ENCODE data around the gene PRIMPOL. TPM values are rescaled to one million over a fixed set of nuclear protein-coding genes. Genes with fewer than 3 reads are reported as not detected.
"Not testable (repeated sequence)": the region's sequence is repeated elsewhere in the genome, so short reads cannot be mapped to it uniquely, and the experiment has no call there.

The PRIMPOL gene, protein sequence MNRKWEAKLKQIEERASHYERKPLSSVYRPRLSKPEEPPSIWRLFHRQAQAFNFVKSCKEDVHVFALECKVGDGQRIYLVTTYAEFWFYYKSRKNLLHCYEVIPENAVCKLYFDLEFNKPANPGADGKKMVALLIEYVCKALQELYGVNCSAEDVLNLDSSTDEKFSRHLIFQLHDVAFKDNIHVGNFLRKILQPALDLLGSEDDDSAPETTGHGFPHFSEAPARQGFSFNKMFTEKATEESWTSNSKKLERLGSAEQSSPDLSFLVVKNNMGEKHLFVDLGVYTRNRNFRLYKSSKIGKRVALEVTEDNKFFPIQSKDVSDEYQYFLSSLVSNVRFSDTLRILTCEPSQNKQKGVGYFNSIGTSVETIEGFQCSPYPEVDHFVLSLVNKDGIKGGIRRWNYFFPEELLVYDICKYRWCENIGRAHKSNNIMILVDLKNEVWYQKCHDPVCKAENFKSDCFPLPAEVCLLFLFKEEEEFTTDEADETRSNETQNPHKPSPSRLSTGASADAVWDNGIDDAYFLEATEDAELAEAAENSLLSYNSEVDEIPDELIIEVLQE
- 15.8 and 16.8 TPM in 2 replicates for total RNA-seq

DNA sequence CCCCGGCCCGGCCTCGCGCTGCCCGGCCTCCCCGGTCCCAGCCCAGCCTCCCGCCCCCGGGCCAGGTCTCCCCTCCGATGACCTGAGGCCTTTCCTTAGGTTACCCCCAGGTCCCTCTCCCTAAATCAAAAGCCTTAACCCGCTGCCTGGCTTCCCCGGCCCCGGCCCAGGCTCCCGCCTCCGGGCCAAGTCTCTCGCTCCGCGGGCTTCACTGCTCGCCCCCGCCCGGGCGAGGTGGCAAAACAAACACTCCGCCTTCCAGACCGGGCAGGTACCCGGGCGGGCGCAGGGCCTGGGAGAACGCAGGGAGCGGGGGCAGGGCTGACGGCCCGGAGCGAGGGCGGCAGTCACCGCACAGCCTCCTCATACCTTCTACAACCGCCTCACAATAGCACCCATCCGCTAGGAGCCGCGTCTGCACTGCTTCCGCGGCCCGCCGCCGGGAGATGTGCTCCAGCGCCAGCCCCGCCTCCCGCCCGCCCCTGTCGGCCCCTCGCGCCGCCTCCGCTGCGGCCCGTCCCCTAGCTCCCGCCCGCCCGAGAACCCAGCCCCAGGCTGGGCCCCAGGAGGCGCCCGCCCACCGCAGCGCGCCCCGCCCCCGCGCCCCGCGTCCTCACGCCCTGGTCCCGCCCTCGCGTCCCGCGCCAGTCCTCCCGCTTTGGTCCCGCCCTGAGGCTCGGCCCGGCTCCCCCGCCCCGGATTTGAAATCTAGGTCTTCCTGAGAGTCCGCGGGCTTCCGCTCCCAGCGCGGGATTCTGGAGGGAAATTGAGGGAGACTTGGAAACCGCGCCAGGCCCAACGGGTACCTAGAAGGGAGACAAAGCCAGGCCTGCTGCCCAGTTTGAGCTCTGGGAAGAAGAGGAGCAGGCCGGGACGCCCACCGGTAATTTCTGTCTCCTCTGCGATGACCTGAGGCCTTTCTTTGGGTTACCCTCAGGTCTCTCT, at the start of gene PRIMPOL, which contains the start of gene CASP3:
Gene PRIMPOL, plus strand, starts transcription at position 713 of the 945 bp plus-strand sequence. CDS start 7,403 bp downstream, outside the sequence.
Gene CASP3, minus strand, starts transcription at position 422 of the 945 bp plus-strand sequence. CDS start 10,994 bp downstream, outside the sequence.
- DNase-seq: peak; percentile 96

DNA sequence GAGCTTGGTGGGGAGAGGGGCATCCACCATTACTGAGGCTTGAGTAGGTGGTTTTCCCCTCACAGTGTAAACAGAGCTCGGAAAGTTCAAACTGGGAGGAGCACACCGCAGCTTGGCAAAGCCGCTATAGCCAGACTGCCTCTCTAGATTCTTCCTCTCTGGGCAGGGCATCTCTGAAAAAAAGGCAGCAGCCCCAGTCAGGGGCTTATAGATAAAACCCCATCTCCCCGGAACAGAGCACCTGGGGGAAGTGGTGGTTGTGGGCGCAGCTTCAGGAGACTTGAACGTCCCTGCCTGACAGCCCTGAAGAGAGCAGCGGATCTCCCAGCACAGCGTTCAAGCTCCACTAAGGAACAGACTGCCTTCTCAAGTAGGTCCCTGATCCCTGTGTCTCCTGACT, 48.6 kb upstream of the PRIMPOL start:
- DNase-seq: not testable (repeated sequence)

DNA sequence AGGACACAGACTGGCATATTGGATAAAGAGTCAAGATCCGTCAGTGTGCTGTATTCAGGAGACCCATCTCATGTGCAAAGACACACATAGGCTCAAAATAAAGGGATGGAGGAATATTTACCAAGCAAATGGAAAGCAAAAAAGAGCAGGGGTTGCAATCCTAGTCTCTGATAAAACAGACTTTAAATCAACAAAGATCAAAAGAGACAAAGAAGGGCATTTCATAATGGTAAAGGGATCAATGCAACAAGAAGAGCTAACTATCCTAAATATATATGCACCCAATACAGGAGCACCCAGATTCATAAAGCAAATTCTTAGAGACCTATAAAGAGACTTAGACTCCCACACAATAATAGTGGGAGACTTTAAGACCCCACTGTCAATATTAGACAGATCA, 46.7 kb upstream of the PRIMPOL start:
- DNase-seq: not testable (repeated sequence)

DNA sequence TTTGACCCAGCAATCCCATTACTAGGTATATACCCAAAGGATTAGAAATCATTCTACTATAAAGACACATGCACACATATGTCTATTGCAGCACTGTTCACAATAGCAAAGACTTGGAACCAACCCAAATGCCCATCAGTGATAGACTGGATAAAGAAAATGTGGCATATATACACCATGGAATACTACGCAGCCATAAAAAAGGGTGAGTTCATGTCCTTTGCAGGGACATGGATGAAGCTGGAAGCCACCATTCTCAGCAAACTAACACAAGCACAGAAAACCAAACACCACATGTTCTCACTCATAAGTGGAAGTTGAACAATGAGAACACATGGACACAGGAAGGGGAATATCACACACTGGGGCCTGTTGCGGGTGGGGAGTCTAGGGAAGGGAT, 42.1 kb upstream of the PRIMPOL start:
- not testable (repeated sequence) for DNase-seq

DNA sequence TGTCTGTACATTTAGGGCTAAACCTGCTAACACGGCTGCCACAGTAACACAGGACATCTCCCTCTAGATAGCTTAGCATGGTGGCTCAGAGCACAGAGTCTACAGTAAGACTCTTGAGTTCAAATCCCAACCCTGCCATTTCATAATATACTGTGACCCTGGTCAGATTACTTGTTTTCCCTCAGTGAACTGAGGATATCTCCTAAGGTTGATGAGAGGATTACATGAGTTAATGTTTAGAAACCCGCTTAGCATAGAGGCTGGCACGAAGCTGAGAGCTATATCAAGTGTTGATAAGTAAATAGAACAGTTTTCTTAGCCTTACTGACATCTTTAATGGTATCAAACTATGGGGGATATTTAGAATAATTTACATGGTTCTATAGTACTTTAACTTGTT, 37.5 kb upstream of the PRIMPOL start:
- no peak for DNase-seq

DNA sequence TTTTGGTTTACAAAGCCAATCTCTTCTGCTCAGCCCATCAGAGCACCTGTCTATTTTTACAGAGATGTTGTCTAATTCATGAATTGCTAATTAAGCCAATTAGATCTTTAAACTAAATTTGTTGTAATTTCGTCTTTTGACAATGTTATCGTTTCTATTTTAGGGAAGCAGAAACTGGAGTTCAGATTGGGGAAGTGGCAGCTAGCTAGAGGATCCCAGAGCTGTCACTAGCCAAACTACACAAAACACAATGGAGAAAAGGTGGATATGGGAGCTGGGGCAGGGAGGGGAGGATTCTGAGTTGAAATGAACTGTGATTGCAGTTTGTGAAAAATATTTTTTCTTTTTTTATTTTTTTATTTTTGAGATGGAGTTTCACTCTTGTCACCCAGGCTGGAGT, 36.1 kb upstream of the PRIMPOL start:
- DNase-seq: no peak

DNA sequence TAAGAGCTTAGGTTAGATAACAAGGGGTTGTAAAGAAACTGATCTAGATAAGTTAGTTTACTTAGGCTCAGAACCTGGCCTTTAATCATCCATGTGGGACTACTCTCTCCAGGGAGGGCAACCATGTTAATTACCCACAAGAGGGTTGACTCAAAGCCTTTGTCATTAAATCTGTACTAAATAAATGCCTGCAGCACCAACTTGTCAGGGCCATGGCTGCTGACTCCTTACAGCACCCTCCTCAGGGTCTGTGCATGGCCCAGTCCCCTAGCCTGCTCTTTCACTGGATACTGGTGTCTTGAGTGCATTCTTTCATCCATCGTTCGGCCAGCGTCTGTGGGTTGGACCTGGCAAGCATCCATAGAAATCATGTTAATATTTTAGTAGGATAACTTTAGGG, 35.0 kb upstream of the PRIMPOL start:
- DNase-seq: no peak

DNA sequence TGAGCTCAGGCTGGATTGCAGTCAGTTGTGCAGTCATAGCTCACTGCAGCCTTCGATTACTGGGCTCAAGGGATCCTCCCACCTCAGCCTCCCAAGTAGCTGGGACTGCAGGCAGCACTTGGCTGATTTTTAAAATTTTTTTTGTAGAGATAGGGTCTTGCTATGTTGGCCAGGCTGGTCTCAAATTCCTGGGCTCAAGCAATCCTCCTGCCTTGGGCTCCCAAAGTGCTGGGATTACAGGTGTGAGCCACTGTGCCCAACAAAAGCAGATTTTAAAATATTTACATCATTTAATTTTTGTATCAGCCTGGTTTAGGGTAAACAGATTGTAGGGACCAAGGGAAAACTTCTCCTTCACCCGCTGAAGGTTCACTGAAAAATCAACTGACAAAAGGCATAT, 33.4 kb upstream of the PRIMPOL start:
- not testable (repeated sequence) for DNase-seq

DNA sequence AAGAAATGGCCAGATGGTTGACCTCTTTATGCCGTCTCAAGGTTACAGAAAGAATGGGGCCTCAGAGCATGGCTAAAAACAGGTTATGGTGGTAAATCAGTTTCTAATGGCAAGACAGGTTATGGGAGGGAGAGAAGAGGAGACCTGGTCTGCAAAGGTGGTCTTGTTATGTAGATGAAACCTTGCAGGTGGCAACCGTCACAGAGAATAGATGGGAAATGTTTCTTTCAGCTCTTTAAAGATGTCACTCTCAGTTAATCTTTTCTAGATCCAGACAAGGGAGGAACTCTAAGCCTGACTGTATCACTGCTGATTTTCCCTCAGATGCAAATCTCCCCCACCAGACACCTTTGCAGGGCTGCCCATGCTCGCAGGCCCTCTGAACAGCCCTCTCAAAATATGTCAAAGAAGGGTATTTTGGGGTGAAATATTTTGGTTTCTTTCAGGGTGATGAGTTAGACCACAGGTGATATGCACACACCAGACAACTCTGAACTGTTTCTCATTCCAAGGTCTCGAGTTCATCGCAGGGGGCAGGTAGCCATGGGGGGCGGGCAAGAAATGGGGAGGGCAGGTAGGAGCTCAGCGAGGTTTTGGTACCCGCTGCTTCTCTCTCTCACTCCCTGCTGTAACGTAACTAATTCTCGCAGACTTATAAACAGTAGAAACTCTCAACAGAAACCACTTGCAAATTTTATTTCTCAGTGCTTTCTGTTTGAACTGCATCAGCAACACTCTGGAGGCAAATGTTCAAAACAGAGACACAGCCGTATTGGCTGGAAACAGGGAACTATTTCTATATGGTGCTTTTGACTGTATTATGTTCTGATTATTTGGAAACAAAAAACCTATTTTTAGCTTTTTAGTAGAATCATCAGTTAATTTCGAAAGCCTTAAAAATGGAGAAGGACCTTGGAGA, 32.6 kb upstream of the PRIMPOL start:
- no peak for DNase-seq

DNA sequence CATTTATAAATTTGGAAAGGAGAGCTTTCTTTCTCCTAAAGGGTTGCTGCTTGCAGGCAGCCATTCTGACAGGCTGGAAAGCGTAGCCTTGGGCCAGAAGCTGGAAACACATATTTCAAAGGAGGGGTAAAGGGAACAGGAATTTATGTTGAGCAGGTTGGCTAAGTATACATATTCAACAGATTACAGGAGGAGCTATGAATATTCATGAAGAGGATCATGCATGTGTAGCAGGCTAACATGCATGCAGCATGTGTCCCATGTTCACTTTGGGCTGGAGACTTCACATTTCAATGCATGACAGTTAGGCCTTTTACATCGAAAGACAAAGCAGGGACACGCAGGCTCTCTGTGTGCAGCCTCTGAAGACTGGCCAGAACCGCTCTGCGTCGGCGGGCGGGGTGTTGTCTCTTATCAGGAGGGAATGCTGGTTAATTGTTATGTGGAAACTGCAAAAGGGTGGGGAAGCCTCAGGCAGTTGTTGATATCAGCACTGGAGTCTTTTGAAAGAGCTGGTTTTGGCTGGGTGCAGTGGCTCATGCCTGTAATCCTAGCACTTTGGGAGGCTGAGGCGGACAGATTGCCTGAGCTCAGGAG, 31.8 kb upstream of the PRIMPOL start:
- no peak for DNase-seq

DNA sequence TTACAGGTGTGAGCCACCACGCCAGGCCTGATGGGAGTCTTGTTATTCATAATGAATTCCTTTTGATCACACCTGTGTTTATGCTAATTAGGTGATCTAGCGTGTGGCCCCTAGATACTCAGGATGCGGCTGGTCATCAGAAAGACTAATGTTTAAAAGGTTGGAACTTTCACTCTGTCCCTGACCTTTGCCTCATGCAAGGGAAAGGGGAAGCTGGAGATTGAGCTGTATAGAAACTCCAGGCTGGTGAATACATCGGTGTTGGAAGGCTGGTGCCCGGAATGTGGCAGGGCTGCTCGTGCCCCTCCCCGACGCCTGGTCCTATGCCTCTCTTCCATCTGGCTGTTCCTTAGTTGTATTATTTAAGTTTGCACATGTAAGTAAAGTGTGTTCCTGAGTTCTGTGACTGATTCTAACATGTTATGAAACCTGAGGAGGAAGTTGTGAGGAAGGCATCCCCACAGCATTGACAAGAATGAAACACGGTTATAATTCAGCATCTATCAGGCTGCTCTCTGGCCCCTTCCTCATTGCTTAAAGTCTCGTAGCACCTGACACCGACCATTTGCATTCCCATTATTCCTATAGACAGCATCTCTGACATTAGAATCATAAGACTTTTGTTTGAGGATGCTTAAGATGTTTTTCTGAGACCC, 29.2 kb upstream of the PRIMPOL start:
- DNase-seq: no peak

DNA sequence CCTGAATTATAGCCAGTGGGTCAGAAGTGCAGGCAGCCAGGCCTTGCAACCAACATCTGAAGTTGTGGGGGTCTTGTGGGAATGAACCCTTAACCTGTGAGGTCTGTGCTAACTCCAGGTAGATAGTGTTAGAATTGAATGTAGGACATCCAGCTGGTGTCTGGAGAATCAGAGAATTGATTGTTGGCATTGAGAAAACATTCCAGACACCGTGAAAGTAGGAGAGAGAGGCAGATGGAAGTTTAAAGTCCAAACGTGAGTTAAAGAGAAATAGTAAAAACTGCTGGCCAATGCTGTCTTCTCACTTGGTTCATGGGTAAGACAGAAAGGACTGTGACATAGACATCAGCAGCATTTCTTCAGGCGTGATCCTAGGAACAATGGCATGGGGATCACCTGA, 28.0 kb upstream of the PRIMPOL start:
- no peak for DNase-seq

DNA sequence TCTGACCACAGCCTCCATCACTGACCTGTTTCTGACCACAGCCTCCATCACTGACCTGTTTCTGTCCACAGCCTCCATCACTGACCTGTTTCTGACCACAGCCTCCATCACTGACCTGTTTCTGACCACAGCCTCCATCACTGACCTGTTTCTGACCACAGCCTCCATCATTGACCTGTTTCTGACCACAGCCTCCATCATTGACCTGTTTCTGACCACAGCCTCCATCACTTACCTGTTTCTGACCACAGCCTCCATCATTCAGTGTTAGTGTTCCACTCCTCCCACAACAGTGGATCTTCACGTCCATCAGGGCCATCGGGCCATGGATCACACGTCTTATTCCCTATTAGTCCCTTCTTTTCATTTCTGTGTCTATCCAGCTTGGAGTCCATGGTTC, 25.0 kb upstream of the PRIMPOL start:
- DNase-seq: not testable (repeated sequence)

DNA sequence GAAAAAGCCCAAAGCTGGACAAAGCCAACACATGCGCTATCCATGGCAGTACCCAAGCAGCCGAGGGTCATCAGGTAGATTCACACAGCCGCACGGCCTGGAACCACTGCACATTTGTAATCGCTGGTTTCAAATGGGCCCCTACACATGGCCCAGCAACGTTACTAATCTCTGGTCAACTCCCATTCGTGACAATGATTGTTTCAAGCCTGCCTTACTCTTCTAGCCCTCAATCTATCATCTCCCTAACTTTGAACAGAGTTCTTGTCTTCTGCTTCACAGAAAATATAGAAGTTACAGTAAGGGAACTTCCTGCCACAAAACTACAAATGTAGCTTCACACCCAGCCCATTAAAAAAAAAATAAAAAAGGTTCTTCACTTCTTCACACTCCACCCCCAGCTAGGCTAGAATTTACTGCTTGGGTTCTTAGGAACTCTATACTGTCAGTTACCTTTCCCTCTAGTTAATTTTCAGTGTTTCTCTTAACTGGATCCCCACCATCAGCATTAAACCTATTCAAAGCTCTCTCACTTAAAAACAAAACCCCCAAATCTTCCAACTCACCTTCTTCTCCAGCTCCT, 24.5 kb upstream of the PRIMPOL start:
- no peak for DNase-seq

DNA sequence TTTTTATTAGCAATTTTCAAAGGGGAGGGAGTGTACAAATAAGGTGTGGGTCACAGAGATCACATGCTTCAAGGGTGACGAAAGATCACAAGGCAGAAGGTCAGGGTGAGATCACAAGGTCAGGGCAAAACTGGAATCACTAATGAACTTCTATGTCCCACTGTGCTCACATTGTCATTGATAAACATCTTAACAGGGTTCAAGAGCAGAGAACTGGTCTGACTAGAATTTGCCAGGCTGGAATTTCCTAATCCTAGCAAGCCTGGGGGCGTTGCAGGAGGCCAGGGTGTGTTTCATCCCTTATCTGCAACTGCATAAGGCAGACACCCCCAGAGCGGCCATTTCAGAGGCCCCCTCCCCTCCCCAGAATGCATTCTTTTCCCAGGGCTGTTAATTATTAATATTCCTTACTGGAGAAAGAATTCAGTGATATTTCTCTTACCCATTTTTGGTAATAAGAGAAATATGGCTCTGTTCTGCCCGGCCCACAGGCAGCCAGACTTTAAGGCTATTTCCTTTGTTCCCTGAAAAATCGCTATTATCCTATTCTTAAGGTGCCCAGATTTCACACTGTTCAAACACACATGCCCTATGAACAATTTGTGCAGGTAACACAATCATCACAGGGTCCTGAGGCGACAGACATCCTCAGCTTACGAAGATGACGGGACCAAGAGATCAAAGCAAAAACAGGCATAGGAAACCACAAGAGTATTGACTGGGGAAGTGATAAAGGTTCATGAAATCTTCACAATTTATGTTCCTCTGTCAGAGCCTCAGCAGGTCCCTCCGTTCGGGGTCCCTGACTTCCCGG, 23.5 kb upstream of the PRIMPOL start:
- not testable (repeated sequence) for DNase-seq

DNA sequence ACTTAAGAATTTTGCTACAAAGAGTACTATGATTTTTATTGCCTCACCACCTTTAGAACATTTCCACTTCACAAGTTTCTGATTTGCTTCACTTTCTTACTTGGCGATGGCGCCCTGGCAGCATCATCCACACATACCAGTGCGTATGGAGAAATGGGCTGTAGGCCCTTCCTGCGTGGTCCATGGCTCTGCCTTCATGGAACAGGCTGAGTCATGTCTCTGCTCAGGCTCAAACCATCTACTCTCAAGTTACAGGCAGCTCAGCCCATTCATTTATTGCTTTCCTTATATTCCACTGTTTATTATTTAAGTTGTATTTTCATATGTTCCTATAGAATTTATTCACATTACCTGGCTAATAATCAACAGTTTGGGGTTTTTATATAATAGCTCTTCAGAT, 21.4 kb upstream of the PRIMPOL start:
- no peak for DNase-seq

DNA sequence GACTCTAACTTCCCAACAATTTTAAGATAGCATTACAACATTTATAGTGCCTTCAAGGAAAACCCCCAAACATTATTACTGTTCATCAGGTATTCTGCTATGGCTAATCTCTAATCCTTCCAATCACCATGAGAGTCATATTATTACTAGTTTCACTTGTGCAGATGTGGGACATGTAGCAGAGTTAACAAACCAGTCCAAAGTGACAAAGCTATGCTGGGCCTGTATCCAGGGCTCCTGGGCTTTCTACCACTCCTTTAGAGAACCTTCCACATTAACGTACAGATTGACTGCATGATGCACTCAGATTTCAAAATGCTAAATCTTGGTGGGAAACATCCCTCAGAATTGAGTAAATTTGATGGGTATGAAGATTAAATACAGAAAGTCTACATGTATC, 16.7 kb upstream of the PRIMPOL start:
- DNase-seq: no peak

DNA sequence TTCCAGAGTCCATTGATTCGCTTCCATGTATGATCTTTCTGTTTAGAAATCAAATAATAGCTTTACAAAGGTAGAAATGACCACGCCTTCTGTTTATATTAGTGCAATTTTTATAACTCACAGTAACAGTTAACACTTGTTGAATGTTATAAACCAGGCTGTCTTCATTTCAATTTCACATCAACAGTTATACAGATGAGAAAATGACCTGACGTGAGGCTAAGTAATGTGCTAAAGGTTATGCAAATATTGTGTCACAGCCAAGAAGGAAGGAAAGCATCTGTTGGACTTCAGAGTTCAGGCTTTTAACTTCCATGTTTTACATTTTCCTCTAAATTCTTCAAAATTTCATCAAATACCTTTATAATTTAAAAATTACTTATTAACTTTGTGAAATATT, 14.2 kb upstream of the PRIMPOL start:
- DNase-seq: no peak

DNA sequence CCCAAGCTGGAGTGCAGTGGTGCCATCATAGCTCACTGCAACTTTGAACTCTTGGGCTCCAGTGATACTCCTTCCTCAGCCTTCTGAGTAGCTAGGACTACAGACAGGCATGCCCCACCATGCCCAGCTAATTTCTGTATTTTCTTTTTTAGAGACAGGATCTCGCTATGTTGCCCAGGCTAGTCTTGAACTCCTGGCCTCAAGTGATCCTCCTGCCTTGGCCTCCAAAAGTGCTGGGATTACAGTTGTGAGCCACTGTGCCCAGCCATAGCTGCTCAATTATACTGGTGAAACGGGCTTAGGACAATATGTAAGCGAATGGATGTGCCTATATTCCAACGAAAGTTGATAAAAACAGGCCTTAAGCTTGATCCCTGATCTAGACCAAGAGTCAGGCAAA, 13.4 kb upstream of the PRIMPOL start:
- DNase-seq: no peak

DNA sequence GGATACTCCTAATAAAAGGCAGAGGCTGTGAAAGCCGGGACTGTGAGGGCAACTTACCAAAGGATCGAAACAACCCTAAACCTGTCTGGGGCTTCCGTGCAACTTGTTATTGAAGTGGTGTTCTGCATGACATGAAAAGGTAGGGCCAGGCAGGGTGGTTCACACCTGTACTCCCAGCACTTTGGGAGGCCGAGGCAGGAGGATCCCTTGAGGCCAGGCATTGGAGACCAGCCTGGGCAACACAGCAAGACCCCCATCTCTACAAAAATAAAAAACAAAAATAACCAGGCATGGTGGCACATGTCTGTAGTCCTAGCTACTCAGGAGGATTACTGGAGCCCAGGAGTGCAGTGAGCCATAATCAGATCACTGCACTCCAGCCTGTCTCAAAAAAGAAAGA, 12.6 kb upstream of the PRIMPOL start:
- no peak for DNase-seq

Data from dermis blood vessel endothelial cell (primary cell).